Stimulated activated CD8-positive, alpha-beta memory T cell treated with anti-CD3 and anti-CD28 coated beads, Interleukin-4, amount 100 ng/mL, for 24 hours (primary cell): ENCODE results near the gene ZNF24.

Experiments used
- DNase-seq: peaks from one replicate; pipeline ENCODE4 v3.0.0-alpha.2; 2020; ENCODE audit warnings: low read depth

The ZNF24 gene

GRCh38 chr18:35290094-35290735 lies 54.0 kb downstream of the ZNF24 start, which contains the start of gene ZSCAN30:
Gene ZSCAN30 (minus strand): TSS chr18:35290229. CDS start chr18:35264352, 25,877 bp downstream.
- DNase-seq: peak; percentile 92

- DNase-seq: no peak
Observed at GRCh38 chr18:35289727-35290093, 54.5 kb downstream of the ZNF24 start.

- DNase-seq: no peak
Observed at GRCh38 chr18:35289293-35289692, 54.9 kb downstream of the ZNF24 start.

GRCh38 chr18:35284841-35285240 lies 59.4 kb downstream of the ZNF24 start:
- DNase-seq: no peak

- DNase-seq: no peak
Observed at GRCh38 chr18:35283923-35284794, 60.1 kb downstream of the ZNF24 start.

- DNase-seq: no peak
Observed at GRCh38 chr18:35282353-35282752, 61.9 kb downstream of the ZNF24 start.
